Activated naive CD8-positive, alpha-beta T cell treated with anti-CD3 and anti-CD28 coated beads, Interleukin-2, amount 10 ng/mL, durations not matched to agents 7 days and 5 days (primary cell): ENCODE results near the gene OR4K17. TPM values are rescaled to one million over a fixed set of nuclear protein-coding genes. Genes with fewer than 3 reads are reported as not detected.

Source experiments
- total RNA-seq, 2 experiments: library from RNA; stranded (reverse); gene quantifications; one replicate each; pipeline ENCODE4 v1.2.3, GENCODE V29; 2021

The OR4K17 gene
- total RNA-seq, 2 experiments from 2014 or later, result not detected

Other genes with a start within 250 kb of the OR4K17 start
- gene OR4K2, start 235.6 kb upstream of the OR4K17 start, total RNA-seq, result not detected
- not detected for gene OR4K5, start 190.1 kb upstream of the OR4K17 start, total RNA-seq
- gene OR4K1, start 179.8 kb upstream of the OR4K17 start, total RNA-seq, result not detected
- not detected for gene OR4K15, start 135.1 kb upstream of the OR4K17 start, total RNA-seq
- gene OR4Q2, start 108.6 kb upstream of the OR4K17 start, total RNA-seq, result not detected
- gene OR4K14, start 91.4 kb upstream of the OR4K17 start, total RNA-seq, result not detected
- not detected for gene OR4K13, start 74.7 kb upstream of the OR4K17 start, total RNA-seq
- gene OR4L1, start 50.7 kb upstream of the OR4K17 start, total RNA-seq, result not detected
- gene OR4N5, start 28.1 kb downstream of the OR4K17 start, total RNA-seq, result not detected
- not detected for gene OR11G2, start 80.2 kb downstream of the OR4K17 start, total RNA-seq
- gene OR11H6, start 113.0 kb downstream of the OR4K17 start, total RNA-seq, result not detected
- not detected for gene OR11H7, start 118.2 kb downstream of the OR4K17 start, total RNA-seq
- not detected for gene OR11H4, start 128.5 kb downstream of the OR4K17 start, total RNA-seq
- gene TTC5, start 195.2 kb downstream of the OR4K17 start, total RNA-seq, result 10 to 100 TPM; 21.9 to 22.2 TPM
- 10 to 100 TPM; 35.0 to 39.5 TPM for gene CCNB1IP1, start 222.5 kb downstream of the OR4K17 start, total RNA-seq
- 10 to 100 TPM; 28.3 to 32.7 TPM for gene PARP2, start 232.9 kb downstream of the OR4K17 start, total RNA-seq